Breast epithelium (tissue), 4 donors: Measurements from ENCODE around the gene AKT1S1. TPM values are rescaled to one million over a fixed set of nuclear protein-coding genes. Genes with fewer than 3 reads are reported as not detected.

ENCODE experiments used
- DNase-seq, 2 donors: peaks; one replicate each; pipeline ENCODE4 v3.0.0-alpha.2; 2019; ENCODE audit warnings: low spot score in 2 of 2
- H3K27ac ChIP-seq, 2 donors: fragments of 200-600 bp; sonication (generic) in 1 of 2; one replicate each; pipeline ENCODE4 v1.5.1; 2016 to 2019; ENCODE audit warnings: mild to moderate bottlenecking in 1 of 2
- H3K27me3 ChIP-seq, 2 donors: fragments of 200-600 bp; sonication (generic) in 1 of 2; one replicate each; pipeline versions ENCODE4 v1.5.1 to v1.6.0; 2017 to 2019; ENCODE audit warnings: control low read depth in 1 of 2, mild to moderate bottlenecking in 1 of 2
- H3K36me3 ChIP-seq: fragments of 200-600 bp; one replicate; pipeline ENCODE4 v1.5.1; 2019
- H3K4me1 ChIP-seq, 2 donors: fragments of 200-600 bp; sonication (generic); one replicate each; pipeline ENCODE4 v1.5.1; 2016 to 2019; ENCODE audit warnings: control low read depth in 1 of 2
- H3K4me3 ChIP-seq, 3 donors: fragments of 200-600 bp; sonication (generic); 1 replicate in 2 of 3; 2 replicates in 1 of 3; pipeline ENCODE4 v1.5.1; 2016 to 2019; ENCODE audit warnings: mild to moderate bottlenecking in 3 of 3, moderate library complexity in 2 of 3
- H3K9me3 ChIP-seq, 2 donors: fragments of 200-600 bp; sonication (generic) in 1 of 2; one replicate each; pipeline ENCODE4 v1.5.1; 2016 to 2019; ENCODE audit warnings: control low read depth in 1 of 2
- POLR2A ChIP-seq: fragments of 450-650 bp; IDR thresholded peaks from one replicate; pipeline ENCODE4 v1.6.1; 2016; ENCODE audit warnings: antibody characterized with exemption, mild to moderate bottlenecking, moderate library complexity
- POLR2AphosphoS5 ChIP-seq, 3 donors: sonication (generic); formaldehyde crosslinking; IDR thresholded peaks; one replicate each; pipeline ENCODE4 v1.6.1; 2017; ENCODE audit warnings: antibody characterized with exemption in 3 of 3
- intact Hi-C: fragments of 100-400 bp; cut with DNase I; formaldehyde crosslinking; loops from one replicate; pipeline ENCODE4 v1.15.1; 2023; ENCODE audit warnings: low total_unique reads
- total RNA-seq, 3 donors: library from RNA; depleted of rRNA; stranded (reverse); fragments of >200 nt; gene quantifications; one replicate each; pipeline ENCODE4 v1.1.0, GENCODE V29; 2016
- TF ChIP-seq, protein P1 (sequence below), 3 donors: fragments of 450-650 bp; IDR thresholded peaks; one replicate each; pipeline ENCODE4 v1.5.1; 2016 to 2017; ENCODE audit warnings: antibody characterized with exemption in 3 of 3, mild to moderate bottlenecking in 3 of 3, moderate library complexity in 3 of 3

AKT1S1 gene
- total RNA-seq, 3 donors from 2014 or later: 11.9 to 13.8 (median 12.5) TPM

DNA sequence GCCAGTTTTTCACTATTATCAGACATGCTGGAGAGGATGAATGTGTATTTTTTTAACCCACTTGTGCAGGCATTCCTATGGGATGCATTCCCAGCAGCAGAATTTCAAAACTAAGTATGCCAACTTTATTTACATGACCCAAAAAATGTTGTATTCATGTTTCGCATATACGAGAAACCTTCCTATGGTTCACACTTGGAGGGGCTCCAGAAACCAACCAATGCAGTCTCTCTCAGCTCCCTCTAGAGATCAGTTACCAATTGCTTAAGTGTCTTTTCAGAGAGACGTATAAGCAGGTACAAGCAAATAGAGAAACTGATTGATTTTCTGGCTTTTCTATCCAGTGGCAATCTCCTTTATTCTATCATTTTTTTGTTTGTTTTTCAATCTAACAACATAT, 31.7 kb downstream of the AKT1S1 start:
- Histone ChIP-seq H3K4me3 (no peak overlapping the region), H3K4me1 (no peaks in the 10 kb centered on the region), H3K27ac (no peak overlapping the region), H3K27me3 (no peaks in the 10 kb centered on the region), H3K36me3 (no peaks in the 10 kb centered on the region), H3K9me3 (no peaks in the 10 kb centered on the region)
- TF ChIP-seq, protein P1, sequence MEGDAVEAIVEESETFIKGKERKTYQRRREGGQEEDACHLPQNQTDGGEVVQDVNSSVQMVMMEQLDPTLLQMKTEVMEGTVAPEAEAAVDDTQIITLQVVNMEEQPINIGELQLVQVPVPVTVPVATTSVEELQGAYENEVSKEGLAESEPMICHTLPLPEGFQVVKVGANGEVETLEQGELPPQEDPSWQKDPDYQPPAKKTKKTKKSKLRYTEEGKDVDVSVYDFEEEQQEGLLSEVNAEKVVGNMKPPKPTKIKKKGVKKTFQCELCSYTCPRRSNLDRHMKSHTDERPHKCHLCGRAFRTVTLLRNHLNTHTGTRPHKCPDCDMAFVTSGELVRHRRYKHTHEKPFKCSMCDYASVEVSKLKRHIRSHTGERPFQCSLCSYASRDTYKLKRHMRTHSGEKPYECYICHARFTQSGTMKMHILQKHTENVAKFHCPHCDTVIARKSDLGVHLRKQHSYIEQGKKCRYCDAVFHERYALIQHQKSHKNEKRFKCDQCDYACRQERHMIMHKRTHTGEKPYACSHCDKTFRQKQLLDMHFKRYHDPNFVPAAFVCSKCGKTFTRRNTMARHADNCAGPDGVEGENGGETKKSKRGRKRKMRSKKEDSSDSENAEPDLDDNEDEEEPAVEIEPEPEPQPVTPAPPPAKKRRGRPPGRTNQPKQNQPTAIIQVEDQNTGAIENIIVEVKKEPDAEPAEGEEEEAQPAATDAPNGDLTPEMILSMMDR (IDR thresholded peaks at IDR 0.05): no peak
- TF ChIP-seq POLR2AphosphoS5 (IDR thresholded peaks at IDR 0.05) (no peak), POLR2A (no peak)
- intact Hi-C loops: no loop called here
- no peak for DNase-seq

DNA sequence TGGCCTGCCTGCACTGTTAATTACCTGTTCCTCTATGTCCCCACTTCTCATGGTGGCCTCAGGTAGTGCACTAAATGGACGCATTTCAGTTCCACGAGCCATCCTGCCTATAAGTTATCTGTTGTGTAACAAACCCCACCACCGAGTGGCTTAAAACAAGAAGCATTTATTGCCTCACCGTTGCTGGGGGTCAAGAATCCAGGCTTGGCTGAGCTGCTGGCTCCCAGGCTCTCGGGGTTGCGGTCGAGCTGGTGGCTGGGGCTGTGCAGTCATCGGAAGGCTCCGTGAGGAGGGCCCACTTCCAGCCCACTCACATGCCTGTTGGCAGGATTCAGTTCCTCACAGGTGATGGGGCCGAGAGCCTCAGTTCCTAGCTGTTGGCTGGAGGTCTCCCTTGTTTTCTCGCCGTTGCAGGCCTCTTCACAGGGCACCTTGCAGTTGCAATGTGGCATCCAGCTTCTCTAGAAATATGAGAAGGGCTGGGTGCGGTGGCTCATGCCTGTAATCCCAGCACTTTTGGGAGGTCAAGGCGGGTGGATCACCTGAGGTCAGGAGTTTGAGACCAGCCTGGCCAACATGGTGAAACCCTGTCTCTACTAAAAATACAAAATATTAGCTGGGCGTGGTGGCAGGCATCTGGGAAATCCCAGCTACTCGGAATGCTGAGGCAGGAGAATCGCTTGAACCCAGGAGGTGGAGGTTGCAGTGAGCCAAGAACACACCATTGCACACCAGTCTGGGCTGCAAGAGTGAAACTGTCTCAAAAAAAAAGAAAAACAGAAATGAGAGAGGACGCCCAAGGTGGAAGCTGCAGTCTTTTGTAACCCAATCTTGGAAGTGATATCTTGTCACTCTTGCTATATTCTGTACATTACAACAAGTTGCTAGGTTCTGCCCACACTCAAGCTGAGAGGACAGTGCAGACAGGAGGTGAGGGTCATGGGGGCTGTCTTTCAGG, 32.7 kb downstream of the AKT1S1 start:
- no peaks in the 10 kb centered on the region for H3K36me3 ChIP-seq
- no peaks in the 10 kb centered on the region for H3K9me3 ChIP-seq
- no peaks in the 10 kb centered on the region for H3K4me1 ChIP-seq
- H3K27me3 ChIP-seq: no peaks in the 10 kb centered on the region
- intact Hi-C loops: no loop called here
- DNase-seq: no peak
- TF ChIP-seq POLR2A (no peak), POLR2AphosphoS5 (IDR thresholded peaks at IDR 0.05) (no peak)
- TF ChIP-seq, protein P1 (IDR thresholded peaks at IDR 0.05): no peak
- H3K27ac ChIP-seq: no peak overlapping the region
- H3K4me3 ChIP-seq: no peak overlapping the region

DNA sequence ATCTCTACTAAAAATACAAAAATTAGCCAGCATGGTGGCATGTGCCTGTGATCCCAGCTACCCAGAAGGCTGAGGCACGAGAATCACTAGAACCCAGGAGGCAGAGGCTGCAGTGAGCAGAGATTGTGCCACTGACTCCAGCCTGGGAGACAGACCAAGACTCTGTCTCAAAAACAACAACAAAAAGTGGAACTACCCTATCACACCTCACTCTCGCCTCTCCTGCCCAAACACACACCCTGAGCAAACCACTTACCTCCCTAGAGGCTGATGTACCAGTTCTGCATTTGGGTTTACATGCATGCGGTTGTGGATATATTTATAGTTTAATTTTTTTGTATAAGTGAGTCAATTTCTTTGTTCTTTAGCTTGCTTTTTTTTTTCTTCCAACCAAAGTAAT, 33.9 kb downstream of the AKT1S1 start:
- DNase-seq: no peak
- H3K4me1 ChIP-seq: no peaks in the 10 kb centered on the region
- H3K4me3 ChIP-seq: no peak overlapping the region
- TF ChIP-seq POLR2A (no peak), POLR2AphosphoS5 (IDR thresholded peaks at IDR 0.05) (no peak)
- TF ChIP-seq, protein P1 (IDR thresholded peaks at IDR 0.05): no peak
- H3K27ac ChIP-seq: no peak overlapping the region
- intact Hi-C loops: no loop called here
- no peaks in the 10 kb centered on the region for H3K36me3 ChIP-seq
- H3K9me3 ChIP-seq: no peaks in the 10 kb centered on the region
- H3K27me3 ChIP-seq: no peaks in the 10 kb centered on the region

DNA sequence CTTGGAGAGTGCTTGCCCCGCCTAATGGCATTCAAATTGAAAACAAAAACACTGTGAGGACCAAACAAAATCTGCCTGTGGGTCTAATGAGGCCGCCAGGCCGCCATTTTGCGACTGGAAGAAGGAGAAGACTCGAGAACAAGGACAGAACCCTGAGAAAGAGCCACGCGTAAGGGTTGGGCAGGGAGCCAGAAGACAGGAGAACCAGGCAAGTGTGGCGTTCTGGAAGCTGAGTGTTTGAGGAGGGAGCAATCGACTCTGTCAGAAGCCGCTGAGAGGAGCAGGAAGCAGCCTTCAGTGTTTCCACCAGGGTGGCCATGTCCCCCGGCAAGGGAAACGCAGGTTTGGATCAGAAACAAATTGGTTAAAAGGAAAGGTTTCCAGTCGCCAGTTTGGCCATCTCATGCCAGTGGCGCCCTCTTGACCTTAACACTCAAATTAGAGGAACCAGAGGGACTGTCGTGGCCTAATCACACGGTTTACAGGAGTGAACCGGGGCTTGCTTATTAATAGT, 36.4 kb downstream of the AKT1S1 start:
- TF ChIP-seq POLR2A: no peak
- TF ChIP-seq POLR2AphosphoS5 (IDR thresholded peaks at IDR 0.05): no peak
- TF ChIP-seq, protein P1 (IDR thresholded peaks at IDR 0.05): no peak
- Histone ChIP-seq H3K27me3 (no peaks in the 10 kb centered on the region), H3K4me1 (no peaks in the 10 kb centered on the region), H3K9me3 (no peaks in the 10 kb centered on the region), H3K4me3 (no peak overlapping the region), H3K36me3 (no peaks in the 10 kb centered on the region), H3K27ac (no peak overlapping the region)
- no peak for DNase-seq
- intact Hi-C loops: no loop called here

DNA sequence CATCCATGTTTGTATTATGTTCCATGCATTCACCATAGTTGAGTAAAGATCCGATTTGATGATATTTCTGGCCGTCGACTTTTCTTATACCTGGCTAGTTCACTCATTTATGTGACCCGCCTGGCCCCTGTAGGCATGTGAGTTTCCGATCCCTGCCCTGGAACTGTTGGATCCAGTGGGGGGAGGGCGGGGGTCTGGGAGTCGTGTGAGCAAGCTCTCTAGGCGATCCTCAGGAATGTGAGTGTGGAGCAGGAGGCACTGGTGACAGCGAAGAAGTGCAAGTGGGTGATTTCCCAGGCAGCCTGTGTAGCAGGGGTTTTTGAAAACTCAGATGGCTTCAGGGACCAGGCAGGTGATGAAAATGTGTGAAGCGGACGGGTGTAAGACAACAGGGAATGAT, 36.8 kb downstream of the AKT1S1 start:
- Histone ChIP-seq H3K4me1 (no peaks in the 10 kb centered on the region), H3K9me3 (no peaks in the 10 kb centered on the region), H3K4me3 (no peak overlapping the region), H3K36me3 (no peaks in the 10 kb centered on the region), H3K27ac (no peak overlapping the region), H3K27me3 (no peaks in the 10 kb centered on the region)
- DNase-seq: no peak
- TF ChIP-seq POLR2AphosphoS5 (IDR thresholded peaks at IDR 0.05) (no peak), POLR2A (no peak)
- TF ChIP-seq, protein P1 (IDR thresholded peaks at IDR 0.05): no peak
- intact Hi-C loops: no loop called here
